DOHH2 (cell line): Measurements from ENCODE around the gene DNASE1.
"Not testable (repeated sequence)": the region's sequence is repeated elsewhere in the genome, so short reads cannot be mapped to it uniquely, and the experiment has no call there.

Source experiments
- H3F3A ChIP-seq: fragments of 200-600 bp; sonication (generic), shearing (Covaris generic); 2 replicates; pipeline ENCODE4 v1.6.0; 2016; ENCODE audit warnings: antibody characterized with exemption, mild to moderate bottlenecking; ENCODE audit not compliant: control insufficient read depth, insufficient read depth
- H3K27ac ChIP-seq: fragments of 200-600 bp; sonication (generic); 2 replicates; pipeline ENCODE4 v1.5.1; 2014; ENCODE audit warnings: low read depth, mild to moderate bottlenecking, low read length, moderate library complexity
- H3K27me3 ChIP-seq: fragments of 200-600 bp; sonication (generic); 2 replicates; pipeline ENCODE4 v1.6.1; 2014; ENCODE audit warnings: mild to moderate bottlenecking, low read length, mixed read lengths; ENCODE audit not compliant: control insufficient read depth
- H3K36me3 ChIP-seq: fragments of 200-600 bp; sonication (generic); 2 replicates; pipeline ENCODE4 v1.6.1; 2014; ENCODE audit warnings: mild to moderate bottlenecking, low read length, moderate library complexity, mixed read lengths; ENCODE audit not compliant: control insufficient read depth
- H3K4me1 ChIP-seq: fragments of 200-600 bp; sonication (generic); 2 replicates; pipeline ENCODE4 v1.6.1; 2014; ENCODE audit warnings: mild to moderate bottlenecking, low read length, mixed read lengths; ENCODE audit not compliant: control insufficient read depth
- H3K4me2 ChIP-seq: fragments of 200-600 bp; sonication (generic); 2 replicates; pipeline ENCODE4 v1.6.0; 2014; ENCODE audit warnings: mild to moderate bottlenecking, low read length, moderate library complexity
- H3K4me3 ChIP-seq: fragments of 200-600 bp; sonication (generic); 2 replicates; pipeline ENCODE4 v1.5.1; 2014; ENCODE audit warnings: mild to moderate bottlenecking, low read length, mixed read lengths
- H3K79me2 ChIP-seq: fragments of 200-600 bp; sonication (generic); 2 replicates; pipeline ENCODE4 v1.6.1; 2014; ENCODE audit warnings: mild to moderate bottlenecking, low read length, mixed read lengths; ENCODE audit not compliant: control insufficient read depth
- H3K9me2 ChIP-seq: fragments of 200-600 bp; sonication (generic); replicated peaks from 2 replicates; pipeline ENCODE4 v1.6.1; 2014; ENCODE audit warnings: mild to moderate bottlenecking, low read length, mixed read lengths; ENCODE audit not compliant: control insufficient read depth
- H3K9me3 ChIP-seq: fragments of 200-600 bp; sonication (generic); 2 replicates; pipeline ENCODE4 v1.6.1; 2014; ENCODE audit warnings: antibody characterized with exemption, low read length, mixed read lengths; ENCODE audit not compliant: control insufficient read depth, insufficient read depth
- H4K20me1 ChIP-seq: fragments of 200-600 bp; sonication (generic); 2 replicates; pipeline ENCODE4 v1.6.0; 2014; ENCODE audit warnings: low read depth, mild to moderate bottlenecking, antibody characterized with exemption, low read length, moderate library complexity; ENCODE audit not compliant: control insufficient read depth, insufficient read depth
- CTCF ChIP-seq: fragments of 200-600 bp; sonication (generic); IDR thresholded peaks from one replicate; pipeline ENCODE4 v1.5.1; 2014; ENCODE audit warnings: antibody characterized with exemption, mild to moderate bottlenecking, low read depth, low read length; ENCODE audit not compliant: poor library complexity, severe bottlenecking
- EZH2phosphoT487 ChIP-seq: fragments of 200-600 bp; sonication (generic); IDR thresholded peaks from 2 replicates; pipeline ENCODE4 v1.6.1; 2017; ENCODE audit warnings: borderline replicate concordance, mild to moderate bottlenecking, antibody characterized with exemption, low read length, moderate library complexity, mixed read lengths

The DNASE1 gene

GRCh38 chr16:3655396-3656159 is 1.1 kb downstream of the DNASE1 start:
- H3K4me1 ChIP-seq = peaks cover 12% of the 10 kb centered on the region
- no peak overlapping the region for H3K27ac ChIP-seq
- H3K36me3 ChIP-seq = peaks cover 95% of the 10 kb centered on the region

DNA sequence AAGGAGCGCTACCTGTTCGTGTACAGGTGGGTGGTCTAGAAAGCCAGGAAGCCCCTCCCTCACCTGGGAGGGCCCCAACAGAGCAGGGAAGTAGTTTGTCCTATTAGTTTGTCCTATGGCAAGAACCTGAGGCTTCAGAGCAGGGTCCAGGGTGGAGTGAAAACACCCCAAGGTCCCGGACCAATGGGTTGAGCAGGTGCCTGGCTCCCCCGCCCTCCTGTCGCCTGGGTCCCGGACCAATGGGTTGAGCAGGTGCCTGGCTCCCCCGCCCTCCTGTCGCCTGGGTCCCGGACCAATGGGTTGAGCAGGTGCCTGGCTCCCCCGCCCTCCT is 1.6 kb downstream of the DNASE1 start:
- H3K4me3 ChIP-seq, H3K27ac ChIP-seq, H3K9me2 ChIP-seq, H3K4me2 ChIP-seq, H4K20me1 ChIP-seq, H3K79me2 ChIP-seq, H3K27me3 ChIP-seq, H3K9me3 ChIP-seq: not testable (repeated sequence)
- H3K36me3 ChIP-seq = peaks cover 95% of the 10 kb centered on the region
- H3K4me1 ChIP-seq = peaks cover 12% of the 10 kb centered on the region
- H3F3A ChIP-seq = peaks cover 24% of the 10 kb centered on the region

More at GRCh38 chr16:3655396-3656159, 1.1 kb downstream of the DNASE1 start:
- no peak overlapping the region for H3K4me3 ChIP-seq
- no peaks in the 10 kb centered on the region; the same call in 1 of the 2 replicates for H3K79me2 ChIP-seq
- H3K27me3 ChIP-seq = no peaks in the 10 kb centered on the region
- no peaks in the 10 kb centered on the region for H4K20me1 ChIP-seq
- H3K9me2 ChIP-seq = no peaks in the 10 kb centered on the region
- peaks cover 21% of the 10 kb centered on the region for H3F3A ChIP-seq
- H3K9me3 ChIP-seq = no peaks in the 10 kb centered on the region
- no peak overlapping the region for H3K4me2 ChIP-seq
- no peak for TF ChIP-seq CTCF
- no peak for TF ChIP-seq EZH2phosphoT487

- Histone ChIP-seq H3K4me1 (peaks cover 12% of the 10 kb centered on the region), H3K27ac (no peak overlapping the region), H3K4me3 (no peak overlapping the region), H3K36me3 (peaks cover 95% of the 10 kb centered on the region), H4K20me1 (no peaks in the 10 kb centered on the region), H3K4me2 (no peak overlapping the region), H3F3A (peaks cover 30% of the 10 kb centered on the region), H3K9me3 (no peaks in the 10 kb centered on the region), H3K9me2 (no peaks in the 10 kb centered on the region), H3K79me2 (no peaks in the 10 kb centered on the region; the same call in 1 of the 2 replicates), H3K27me3 (no peaks in the 10 kb centered on the region)
- no peak for TF ChIP-seq CTCF
- no peak for TF ChIP-seq EZH2phosphoT487
Measured at GRCh38 chr16:3656491-3657468, 2.3 kb downstream of the DNASE1 start.
